Cerebellar cortex (tissue), 1 donor: Measurements from ENCODE around the gene SPSB3.
A peak's percentile ranks its signal among the peaks of the same experiment; 100 is the strongest.

Source experiments
- DNase-seq: peaks from one replicate; pipeline ENCODE4 v3.0.0-alpha.2; 2015; ENCODE audit warnings: low spot score

SPSB3 gene

DNA sequence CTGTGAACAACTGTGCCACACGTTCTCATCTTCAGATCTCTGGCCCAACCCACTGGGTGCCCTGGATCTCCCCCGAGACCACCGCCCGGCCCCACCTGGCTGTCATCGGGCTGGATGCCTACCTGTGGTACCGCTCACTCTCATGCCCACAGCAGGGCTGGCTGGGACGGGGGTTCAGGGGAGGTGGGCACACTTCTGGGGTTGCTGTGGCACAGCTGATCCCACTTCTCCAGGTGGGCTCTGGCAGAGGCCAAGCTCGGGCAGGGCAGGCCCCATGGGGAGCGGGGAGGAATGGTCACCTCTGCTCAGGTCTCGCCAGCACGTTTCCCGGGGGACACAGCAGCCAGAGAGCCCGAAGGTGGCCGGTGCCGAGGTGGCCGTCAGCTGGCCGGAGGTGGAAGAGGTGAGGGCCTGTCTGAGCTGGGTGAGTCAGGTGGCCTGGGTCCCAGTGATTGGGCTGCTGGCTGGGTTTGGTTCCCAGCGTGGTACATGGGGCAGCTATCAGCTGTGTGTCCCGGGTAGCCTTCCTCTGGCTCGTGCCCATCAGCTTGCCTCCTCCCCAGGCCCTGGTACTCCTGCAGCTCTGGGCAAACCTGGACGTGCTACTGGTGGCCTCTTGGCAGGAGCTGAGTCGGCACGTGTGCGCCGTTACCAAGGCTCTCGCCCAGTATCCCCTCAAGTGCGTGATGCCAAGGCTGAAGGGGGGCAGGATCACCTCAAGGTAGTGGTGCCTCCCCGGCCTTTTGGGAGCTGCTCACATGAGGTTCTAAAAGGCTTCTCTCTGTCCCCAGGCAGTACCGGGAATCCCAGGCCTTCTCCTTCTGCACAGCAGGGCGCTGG, 7.1 kb downstream of the SPSB3 start:
- DNase-seq: no peak

DNA sequence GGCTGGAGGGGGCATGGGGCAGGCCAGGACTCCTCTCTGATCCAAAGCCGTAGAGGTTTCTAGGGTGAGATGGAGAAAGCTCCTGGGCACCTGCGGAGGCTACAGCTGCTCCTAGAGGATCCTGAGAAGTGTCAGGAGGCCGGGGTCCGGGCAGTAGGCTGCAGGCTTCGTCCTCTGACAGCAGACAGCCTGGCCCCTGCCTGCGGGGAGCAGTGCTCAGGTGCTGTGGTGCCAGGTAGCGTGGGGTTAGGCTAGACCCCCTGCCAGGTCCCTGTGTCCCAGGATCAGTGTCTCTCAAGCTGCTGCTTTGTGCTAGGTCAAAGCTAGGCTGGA, 8.0 kb downstream of the SPSB3 start:
- no peak for DNase-seq

DNA sequence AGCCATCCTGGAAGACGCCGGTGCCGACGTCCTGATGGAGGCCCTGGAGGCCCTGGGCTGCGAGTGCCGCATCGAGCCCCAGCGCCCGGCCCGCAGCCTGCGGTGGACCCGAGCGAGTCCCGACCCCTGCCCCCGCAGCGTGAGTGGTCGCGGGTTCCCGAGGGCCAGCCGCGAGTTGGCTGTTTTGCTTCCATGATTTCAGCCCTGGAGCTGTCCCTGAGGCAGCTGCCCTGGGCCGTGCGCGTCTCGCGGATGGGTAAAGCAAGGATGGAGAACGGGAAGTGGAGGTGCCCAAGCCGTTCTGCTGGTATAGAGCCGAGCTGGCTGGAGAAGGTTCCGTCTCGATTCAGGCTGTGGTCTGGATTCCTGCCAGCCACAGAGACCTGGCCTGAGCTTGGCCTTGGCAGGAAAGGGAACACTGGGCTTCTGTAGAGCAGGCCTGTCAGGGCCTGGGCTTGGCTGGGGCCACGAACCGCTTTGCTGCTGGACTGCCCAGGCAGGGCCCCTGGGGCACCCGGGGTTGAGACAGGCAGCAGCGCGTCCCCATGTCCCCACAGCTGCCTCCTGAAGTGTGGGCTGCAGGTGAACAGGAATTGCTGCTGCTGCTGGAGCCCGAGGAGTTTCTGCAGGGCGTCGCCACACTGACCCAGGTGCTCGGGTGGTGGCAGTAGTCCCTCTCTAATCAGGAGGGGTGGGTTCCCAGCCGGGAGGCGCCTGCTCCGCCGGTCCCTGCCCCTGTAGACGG, 8.5 kb downstream of the SPSB3 start:
- no peak for DNase-seq

DNA sequence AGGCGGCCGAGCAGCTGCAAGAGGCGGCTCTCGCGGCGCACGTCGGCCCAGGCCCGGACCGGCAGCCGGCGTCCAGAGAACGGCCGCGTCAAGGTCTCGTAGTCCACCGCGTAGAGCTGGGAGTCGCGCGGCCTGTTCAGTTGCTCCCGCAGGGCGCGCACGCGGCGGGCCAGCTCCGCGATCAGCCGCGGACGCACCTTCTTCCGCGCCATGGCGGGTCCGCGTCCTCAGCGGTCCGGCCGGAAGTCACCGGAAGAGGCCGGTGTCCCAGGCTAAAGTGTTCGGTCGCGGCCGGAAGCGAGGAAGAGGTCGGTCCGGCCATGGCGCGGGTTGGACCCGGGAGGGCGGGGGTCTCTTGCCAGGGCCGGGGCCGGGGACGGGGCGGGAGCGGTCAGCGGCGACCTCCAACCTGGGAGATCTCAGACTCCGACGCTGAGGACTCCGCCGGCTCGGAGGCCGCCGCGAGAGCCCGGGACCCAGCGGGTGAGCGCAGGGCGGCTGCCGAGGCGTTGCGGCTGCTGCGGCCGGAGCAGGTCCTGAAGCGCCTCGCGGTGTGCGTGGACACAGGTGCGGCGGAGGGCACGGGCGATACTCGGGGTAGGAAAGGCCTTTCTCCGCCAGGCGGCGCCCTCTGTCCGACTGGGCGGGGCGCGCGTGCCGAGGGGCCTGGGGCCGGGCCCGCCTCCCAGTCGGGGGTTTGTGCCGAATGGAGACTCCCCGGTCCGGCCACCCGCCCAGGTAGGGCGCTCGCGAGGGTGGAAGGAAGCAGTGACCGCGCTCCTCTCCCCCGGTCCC, 9.3 kb downstream of the SPSB3 start, which contains the start of gene MRPS34:
MRPS34 (minus strand) TSS at position 227 of the 795 bp plus-strand sequence; CDS start at position 212, 15 bp downstream.
- peak; percentile 82 for DNase-seq

DNA sequence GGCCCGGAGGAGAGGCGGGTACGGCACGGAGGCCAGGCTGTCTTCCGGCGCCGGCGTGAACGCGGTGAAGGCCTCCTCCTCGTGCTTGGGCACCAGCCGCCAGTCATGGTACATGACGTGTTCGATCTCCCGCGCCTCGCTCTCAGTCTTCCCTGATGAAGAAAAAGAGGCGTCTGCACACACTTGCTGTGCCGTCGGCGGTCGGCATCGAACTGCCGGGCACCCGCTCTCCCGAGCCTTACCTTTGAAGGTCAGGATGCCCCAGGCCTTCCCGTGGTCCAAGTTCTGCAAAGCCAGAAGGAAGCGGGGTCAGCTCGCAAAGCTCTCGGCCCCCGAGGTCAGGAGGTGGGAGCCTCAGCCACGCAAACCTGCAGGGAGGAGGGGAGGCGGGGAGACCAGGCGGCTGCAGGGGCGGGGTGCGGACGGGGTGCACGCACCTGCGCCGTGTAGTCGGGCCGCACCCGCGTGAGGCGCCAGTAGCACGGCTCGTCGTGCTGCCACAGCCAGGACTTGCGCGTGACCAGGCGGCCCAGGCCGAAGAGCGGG, 9.9 kb downstream of the SPSB3 start, which contains the start of gene EME2:
EME2 (plus strand) TSS at position 449 of the 546 bp plus-strand sequence. CDS start 418 bp downstream, outside the sequence.
- DNase-seq: no peak

DNA sequence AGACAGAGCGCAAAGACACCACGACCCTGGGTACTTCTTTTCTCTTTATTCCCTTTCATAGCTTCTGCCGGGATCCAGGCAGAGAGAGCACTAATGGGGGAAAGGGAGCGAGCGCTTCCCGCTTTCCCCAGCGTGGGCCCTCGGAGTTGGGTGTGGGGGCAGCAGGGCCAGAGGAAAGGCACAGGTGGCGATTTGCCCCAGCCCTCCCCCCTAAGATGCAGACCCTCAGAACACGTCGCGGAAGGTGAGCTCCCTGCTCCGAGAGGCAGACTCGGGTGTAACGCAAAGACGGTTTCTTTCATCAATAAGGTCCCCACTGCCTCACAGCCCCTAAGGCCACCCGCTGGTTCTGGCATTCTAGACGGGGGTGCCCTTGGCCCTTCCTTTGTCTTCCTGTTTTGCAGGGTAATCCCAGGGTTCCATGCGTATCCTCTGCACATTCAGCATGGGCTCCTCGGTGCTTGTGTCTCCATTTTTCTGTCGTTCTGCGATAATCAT, 10.5 kb downstream of the SPSB3 start:
- DNase-seq: no peak

DNA sequence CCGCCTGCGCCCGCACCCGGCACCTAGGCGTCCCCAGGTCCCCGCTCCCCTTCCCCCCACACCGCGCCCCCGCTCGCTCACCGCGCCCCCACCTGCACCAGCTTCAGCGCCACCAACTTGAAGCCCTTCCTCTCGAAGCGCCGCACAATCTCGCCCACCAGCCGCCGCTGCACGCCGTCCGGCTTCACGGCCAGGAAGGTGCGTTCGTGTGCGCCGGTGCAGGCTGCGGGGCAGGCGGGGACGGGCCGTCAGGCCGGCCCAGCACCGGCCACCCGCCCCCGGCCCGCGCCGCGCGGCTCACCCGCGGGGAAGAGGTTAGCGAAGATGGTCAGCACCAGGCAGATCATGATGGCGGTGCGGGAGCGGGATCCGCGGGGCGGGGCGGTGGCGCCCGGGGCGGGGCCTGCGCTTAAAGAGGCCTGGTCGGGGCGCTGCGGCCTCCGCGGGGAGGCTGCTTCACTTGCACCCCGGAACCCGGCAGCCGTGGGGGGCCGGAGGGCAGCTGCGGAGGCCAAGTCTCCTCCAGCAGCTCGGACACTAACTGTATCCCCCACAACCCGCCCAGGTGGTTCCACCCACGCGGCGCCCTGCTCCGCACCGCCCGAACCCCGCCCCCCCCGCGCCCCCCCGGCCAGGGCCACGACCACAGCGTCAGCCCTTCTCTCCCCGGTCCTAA, 11.0 kb downstream of the SPSB3 start, which contains the start of gene NME3:
NME3 (minus strand) TSS at position 356 of the 676 bp plus-strand sequence; CDS start at position 347, 9 bp downstream.
- DNase-seq: no peak

DNA sequence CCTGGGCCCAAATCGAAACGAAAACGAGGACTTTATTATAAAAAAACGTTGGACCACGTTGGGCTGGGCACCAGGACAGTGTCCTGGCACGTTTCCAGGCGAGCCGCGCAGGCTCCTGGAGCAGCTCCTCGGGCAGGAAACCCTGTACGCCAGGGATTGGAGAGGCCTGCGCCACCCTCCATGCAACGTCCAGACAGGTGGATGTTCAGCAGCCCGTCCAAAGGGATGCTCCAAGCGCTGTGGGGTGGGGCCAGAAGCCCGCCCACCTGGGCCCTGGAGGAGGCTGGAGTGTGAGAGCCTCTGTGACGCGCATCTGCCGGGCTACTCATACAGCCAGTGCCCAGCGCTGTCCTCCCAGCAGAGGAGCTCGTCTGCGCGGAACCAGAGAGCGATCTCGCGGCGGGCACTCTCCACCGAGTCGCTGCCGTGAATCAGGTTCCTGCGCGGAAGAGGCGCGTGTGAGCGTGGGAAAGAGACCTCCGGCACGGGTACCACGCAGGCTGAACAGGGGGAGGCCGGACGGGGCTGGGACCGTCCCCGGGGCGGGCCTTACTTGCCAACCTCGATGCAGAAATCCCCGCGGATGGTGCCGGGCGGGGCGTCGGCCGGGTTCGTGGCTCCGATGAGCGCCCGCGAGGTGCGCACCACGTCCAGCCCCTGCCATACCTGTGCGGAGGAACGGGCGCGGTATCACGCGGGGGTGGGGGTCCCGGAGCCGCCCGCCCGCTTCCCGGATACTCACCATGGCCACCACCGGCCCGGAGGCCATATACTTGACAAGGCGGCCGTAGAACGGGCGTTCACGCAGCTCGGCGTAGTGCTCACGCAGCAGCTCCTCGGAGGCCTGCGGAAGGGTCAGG, 11.8 kb downstream of the SPSB3 start:
- DNase-seq: peak; percentile 77

DNA sequence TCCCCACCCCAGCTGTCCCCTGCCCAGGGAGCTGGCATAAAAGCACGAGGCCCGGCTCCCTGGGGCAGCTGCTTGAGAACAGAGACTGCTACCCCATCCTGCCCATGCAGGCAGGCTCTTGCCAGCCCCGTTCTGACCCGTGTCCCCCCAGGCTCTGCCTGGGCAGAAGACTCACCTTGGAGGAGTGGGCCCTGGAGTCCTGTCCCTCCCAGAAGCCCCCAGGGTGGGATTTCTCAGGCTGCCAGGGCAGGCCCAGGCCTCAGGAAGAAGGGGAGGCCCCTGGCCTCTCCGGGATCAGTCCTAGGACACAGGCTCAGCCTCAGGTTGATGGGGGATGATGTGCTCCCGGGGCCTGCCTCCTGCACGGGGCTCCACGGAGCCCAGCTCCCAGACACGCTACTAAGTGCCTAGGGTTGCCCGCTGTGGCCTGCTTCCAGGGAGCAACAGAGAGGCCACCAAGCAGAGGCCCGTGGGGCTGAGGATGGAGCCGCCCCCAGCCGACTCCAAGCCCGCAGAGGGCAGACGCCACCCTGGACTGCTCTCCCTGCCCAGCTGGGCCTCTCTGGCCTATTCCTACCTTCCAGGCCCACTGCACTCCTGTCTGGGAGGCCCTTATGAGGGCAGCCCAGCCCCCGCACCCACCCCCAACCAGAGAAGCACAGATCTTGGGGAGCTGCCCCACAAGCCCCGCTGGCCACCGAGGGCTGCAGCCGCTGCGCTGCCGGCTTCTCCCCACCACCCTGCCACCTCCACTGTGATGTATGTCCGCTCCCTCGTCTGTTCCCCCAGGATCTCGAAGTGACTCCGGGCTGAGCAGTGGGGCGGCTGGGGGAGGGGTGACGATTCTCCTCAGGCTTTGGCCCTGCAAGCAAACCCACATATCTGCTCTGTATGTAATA, 12.7 kb downstream of the SPSB3 start:
- no peak for DNase-seq

DNA sequence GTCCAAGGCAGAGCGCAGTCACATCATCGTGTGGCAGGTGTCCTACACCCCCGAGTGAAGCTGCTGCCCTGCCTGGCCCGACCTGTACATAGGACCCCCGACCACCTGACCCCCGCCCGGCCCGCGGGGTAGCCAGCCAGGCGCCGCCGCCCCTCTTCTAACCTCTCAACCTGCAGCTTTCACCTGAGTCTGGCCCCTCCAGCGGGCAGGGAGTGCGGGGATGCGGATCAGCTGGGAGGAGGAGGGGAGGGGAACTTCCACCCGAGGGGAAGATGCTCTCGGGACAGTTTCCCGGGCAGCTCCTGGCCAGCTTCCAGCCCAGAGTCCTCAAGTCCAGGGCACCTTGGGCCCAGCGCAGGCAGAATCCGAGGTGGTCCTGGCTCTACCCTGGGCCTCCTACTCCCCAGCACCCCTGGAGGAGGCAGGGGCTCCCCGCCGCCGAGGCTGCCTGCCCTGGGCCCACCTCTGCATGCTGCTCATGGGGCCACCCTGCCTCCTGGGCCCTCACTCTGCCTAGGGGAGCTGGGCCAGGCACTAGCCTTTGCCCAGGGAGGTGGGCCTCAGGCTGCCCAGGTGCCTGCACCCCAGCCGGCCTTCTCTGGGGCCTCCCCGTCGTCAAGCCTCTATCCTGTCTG, 13.5 kb downstream of the SPSB3 start:
- no peak for DNase-seq

DNA sequence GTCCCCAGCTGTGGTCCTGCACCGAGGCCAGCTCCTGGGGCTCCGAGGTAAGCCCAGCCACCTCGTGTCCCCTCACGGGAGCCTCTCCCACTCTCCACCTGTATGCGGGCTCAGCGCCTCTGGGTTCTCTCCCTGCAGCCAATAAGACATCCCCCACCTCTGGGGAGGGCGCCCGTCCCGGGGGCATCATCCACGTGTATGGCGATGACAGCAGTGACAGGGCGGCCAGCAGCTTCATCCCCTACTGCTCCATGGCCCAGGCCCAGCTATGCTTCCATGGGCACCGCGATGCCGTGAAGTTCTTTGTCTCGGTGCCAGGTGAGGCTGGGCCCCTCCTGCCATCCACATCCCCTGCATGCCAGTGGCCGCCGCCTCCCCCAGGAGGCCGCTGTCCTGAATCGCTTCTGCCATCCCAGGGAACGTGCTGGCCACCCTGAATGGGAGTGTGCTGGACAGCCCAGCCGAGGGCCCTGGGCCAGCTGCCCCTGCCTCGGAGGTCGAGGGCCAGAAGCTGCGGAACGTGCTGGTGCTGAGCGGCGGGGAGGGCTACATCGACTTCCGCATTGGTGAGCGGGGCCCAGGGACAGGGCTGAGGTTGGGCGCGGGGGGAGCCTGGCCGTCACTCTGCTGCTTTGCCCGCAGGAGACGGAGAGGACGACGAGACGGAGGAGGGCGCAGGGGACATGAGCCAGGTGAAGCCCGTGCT, 14.2 kb downstream of the SPSB3 start:
- DNase-seq: no peak

DNA sequence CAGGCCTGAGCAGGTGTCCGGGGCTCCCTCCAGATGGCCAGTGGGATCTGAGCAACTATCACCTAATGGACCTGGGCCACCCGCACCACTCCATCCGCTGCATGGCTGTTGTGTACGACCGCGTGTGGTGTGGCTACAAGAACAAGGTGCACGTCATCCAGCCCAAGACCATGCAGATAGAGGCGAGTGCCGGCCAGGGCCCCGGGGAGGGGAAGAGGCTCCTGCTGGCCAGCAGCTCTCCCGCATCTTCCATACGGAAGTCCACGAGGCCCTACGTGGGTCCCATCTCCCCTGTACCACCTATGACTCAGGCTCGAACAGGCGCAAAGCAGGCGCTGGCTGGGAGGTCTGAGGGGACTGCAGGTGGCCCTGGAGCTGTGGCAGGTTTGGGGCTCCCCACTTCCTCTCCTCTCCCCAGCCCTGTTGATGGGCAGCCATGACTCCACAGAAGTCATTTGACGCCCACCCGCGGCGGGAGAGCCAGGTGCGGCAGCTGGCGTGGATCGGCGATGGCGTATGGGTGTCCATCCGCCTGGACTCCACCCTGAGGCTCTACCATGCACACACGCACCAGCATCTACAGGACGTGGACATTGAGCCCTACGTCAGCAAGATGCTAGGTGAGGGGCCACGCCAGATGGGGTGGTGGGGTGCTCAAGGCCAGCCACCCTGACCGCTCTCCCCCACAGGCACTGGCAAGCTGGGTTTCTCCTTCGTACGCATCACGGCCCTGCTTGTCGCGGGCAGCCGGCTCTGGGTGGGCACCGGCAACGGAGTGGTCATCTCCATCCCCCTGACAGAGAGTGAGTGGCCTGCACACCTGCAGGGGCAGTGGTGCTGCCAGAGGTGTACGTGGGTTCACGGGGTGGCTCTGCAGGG, 15.0 kb downstream of the SPSB3 start:
- no peak for DNase-seq

DNA sequence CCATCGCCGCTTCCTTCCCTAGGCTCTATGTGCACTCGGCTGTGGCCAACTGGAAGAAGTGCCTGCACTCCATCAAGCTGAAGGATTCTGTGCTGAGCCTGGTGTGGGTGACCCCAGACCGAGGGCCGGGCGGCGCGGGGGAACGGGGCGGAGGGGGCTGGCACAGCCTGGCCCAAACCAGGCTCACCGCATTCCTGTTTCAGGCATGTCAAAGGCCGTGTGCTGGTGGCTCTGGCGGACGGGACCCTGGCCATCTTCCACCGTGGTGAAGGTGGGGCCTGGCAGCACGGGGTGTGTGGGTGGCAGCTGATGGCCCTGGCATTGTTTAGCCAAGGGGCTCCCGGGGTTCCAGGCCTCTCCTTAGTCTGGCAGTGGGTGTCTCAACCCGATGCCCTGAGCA, 15.7 kb downstream of the SPSB3 start:
- no peak for DNase-seq

DNA sequence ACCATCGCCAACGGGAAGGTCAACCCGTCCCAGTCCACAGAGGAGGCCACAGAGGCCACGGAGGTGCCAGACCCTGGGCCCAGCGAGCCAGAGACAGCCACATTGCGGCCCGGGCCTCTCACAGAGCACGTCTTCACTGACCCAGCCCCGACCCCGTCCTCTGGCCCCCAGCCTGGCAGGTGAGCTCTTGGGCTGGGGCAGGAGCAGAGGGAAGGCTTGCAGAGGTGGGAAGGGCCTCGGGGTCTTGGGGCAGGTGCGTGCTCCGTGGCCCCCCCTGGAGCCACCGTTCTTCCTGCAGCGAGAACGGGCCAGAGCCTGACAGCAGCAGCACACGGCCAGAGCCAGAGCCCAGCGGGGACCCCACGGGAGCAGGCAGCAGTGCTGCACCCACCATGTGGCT, 16.1 kb downstream of the SPSB3 start:
- DNase-seq: no peak

DNA sequence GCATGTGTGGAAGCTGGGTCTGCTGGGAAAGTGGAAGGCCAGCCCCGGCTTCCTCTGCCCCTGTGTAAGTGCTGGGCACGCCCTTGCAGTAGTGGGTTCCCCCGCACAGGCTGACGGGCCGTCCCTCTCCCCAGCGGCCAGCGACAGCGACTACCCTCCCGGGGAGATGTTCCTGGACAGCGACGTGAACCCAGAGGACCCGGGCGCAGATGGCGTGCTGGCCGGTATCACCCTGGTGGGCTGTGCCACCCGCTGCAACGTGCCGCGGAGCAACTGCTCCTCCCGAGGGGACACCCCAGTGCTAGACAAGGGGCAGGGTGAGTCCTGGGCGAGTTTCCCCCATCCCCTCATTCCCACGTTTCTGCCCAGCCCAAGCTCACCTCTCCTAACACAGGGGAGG, 16.5 kb downstream of the SPSB3 start:
- DNase-seq: no peak

DNA sequence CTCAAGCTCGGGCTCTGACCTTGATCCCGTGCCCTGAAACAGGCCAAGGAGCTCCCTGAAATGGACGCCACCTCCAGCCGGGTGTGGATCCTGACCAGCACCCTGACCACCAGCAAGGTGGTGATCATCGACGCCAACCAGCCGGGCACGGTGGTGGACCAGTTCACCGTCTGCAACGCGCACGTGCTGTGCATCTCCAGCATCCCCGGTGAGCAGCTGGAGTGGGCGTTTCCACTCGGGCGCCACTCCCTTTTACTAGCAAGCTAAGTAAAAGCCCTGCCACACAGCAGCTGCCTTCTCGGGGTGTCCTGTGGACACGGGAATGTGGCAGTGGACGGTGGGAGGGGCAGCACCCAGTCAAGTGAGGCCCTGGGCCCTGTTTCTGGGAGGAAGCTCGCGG, 17.4 kb downstream of the SPSB3 start:
- DNase-seq: no peak
